ENCODE results near the gene CYTL1. TPM values are rescaled to one million over a fixed set of nuclear protein-coding genes. Genes with fewer than 3 reads are reported as not detected.
"Not testable (repeated sequence)": the region's sequence is repeated elsewhere in the genome, so short reads cannot be mapped to it uniquely, and the experiment has no call there.

Gene CYTL1
- total RNA-seq, 1 donor from 2014 or later, result not detected

GRCh38 chr4:5003372-5003857 lies 15.8 kb downstream of the CYTL1 start:
- no peak for DNase-seq (ENCODE audit: low read depth)

GRCh38 chr4:5001641-5002040 lies 17.6 kb downstream of the CYTL1 start:
- not testable (repeated sequence) for DNase-seq (ENCODE audit: low read depth)

DNA sequence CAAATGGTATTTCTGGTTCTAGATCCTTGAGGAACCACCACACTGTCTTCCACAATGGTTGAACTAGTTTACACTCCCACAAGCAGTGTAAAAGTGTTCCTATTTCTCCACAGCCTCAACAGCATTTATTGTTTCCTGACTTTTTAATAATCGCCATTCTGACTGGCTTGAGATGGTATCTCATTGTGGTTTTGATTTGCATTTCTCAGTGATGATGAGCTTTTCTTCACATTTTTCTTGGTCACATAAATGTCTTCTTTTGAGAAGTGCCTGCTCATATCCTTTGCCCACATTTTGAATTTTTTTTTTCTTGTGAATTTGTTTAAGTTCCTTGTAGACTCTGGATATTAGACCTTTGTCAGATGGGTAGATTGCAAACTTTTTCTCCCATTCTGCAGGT lies 22.3 kb downstream of the CYTL1 start:
- DNase-seq (ENCODE audit: low read depth), result not testable (repeated sequence)

- DNase-seq (ENCODE audit: low read depth), result no peak
Observed at GRCh38 chr4:4995908-4996265, 23.4 kb downstream of the CYTL1 start.

DNA sequence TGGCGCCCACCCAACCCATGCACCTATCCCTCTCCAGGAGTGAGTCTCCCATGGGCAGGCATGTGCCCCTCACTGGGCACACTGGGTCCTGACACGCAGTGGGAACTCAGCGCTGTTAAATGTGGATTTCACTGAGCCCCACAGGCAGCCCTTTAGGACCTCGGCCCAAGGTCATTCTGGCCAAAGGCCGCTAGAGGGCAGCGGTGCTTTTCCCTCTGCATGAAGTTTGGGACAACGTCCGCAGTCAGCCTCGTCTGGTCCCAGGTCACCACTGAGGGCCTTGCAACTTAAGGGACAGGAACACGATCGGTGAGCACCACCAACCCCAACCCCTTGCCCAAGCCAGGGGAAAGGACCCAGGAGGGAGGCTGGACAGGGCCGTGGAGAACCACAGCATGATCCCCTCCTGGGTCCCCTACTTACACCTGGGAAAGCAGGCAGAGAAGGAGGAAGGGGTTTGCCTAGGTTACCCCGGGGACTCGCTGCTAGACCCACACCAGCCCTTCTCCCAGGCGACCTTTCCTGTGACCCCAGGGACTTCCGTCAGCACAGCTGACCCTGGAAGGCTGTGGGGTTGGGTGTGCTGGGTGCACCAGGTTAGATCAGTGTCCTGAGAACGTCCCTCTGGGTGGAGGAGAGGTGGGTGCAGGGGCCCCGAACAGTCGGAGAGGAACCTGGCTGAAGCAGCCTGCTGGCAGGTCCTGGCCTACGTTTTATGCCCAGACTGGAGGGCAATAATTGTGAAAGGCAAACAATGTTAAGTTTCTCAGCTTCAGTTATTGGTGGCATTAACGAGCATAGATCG lies 24.0 kb downstream of the CYTL1 start:
- peak; percentile 79 for DNase-seq (ENCODE audit: low read depth)

- no peak for DNase-seq (ENCODE audit: low read depth)
Observed at GRCh38 chr4:4994312-4995097, 24.8 kb downstream of the CYTL1 start.

DNA sequence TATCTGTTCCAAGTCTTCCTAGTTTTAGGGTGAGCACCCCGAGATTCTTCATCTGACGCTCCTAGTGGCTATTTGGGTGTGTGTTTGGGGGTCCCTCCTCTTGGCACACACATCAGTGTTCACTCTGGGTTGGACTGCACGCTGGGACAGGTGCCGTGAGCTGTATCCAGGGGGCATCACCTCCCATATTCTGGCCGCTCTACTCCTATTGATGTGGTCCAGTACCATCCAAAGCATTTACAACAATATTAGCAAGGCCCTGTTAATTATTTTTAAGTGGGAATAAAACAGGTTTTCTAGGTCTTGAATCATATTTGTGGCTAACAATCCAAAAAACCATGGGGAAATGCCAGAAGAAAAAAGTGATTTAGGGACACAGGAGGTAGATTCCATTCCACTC lies 26.4 kb downstream of the CYTL1 start:
- no peak for DNase-seq (ENCODE audit: low read depth)

- no peak for DNase-seq (ENCODE audit: low read depth)
Observed at GRCh38 chr4:4991541-4992099, 27.6 kb downstream of the CYTL1 start.

- DNase-seq (ENCODE audit: low read depth), result peak; percentile 62
Observed at GRCh38 chr4:4990857-4991540, 28.3 kb downstream of the CYTL1 start.

DNA sequence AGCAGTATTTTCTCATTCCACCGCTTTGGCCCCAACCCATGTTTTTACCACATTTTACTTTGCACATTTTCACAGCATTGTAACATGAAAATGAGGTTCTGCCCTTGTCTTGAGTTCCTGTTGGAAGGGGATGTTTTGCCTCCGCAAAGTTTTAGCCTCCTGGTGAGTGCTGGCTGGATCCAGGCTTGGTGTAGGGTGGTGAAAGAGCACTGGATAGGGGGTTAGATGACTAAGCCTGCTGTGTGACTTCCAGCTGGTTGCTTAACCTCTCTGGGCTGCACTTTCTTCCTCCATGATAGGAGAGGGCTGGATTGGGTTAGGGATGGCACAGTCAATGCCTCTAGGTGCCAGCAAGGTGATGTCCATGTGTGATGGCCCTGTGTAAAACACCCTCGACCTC lies 28.9 kb downstream of the CYTL1 start:
- DNase-seq (ENCODE audit: low read depth), result no peak

DNA sequence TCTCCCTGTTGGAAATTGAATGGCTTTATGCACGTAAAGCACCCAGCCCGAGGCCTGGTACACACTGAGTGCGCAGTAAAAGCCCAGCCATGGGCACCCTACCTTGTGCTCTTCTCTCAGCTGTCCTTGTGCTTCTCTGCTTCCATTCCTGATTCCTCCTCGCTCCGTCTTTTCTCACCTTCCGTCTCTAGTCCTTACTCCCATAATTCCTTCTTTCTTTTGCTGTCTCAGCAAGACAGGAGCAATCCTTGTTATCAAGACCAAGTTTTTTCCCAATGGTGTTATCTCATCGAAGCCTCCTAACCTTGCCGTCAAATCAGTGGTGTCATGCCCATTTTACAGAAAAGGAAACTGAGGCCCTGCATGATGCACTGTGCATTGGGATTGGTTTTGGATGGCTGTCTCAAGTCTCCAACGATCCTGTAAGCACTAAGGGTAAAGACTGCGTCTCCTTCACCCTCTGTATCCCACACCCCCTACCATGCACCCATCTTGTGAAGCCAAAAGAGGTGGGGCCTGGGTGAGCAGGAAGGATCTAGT lies 30.1 kb downstream of the CYTL1 start:
- no peak for DNase-seq (ENCODE audit: low read depth)

DNA sequence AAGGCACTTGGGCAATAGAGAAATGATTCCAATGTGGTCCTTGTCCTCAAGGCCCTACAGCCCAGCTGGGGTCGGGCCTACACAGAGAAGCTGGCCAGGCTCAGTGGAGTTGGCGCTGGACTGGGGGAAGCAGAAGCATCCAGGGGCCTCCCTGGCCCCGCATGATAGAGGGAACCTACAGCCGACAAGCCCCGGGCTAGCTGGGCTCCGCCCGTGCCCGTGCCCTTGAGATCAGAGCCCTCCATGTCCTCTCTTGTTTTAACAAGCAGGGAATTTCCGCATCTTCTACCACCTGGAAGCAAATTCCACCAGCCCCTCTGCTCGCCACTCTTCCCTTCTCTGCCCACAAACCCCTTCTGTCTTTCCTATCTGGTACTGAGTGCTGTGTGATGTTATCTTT lies 31.6 kb downstream of the CYTL1 start:
- no peak for DNase-seq (ENCODE audit: low read depth)

- DNase-seq (ENCODE audit: low read depth), result no peak
Observed at GRCh38 chr4:4986841-4987240, 32.4 kb downstream of the CYTL1 start.

GRCh38 chr4:4985844-4986243 lies 33.4 kb downstream of the CYTL1 start:
- no peak for DNase-seq (ENCODE audit: low read depth)

- no peak for DNase-seq (ENCODE audit: low read depth)
Observed at GRCh38 chr4:4985036-4985435, 34.2 kb downstream of the CYTL1 start.

DNA sequence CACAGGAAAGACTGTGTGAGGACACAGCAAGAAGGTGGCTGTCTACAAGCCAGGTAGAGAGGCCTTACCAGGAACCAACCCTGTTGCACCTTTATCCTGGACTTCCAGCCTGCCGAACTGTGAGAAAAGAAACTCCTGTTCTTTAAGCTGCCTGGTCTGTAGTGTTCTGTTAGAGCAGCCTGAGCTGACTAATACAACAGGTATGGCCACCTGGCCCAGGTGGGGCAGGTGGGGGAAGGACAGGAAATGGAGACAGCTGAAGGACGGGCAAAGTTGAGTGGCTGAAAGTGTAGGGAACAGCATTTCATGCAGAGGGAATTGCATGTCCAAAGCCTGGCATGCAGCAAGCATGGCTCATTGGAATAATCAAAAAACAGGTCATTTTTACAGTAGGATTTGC lies 35.1 kb downstream of the CYTL1 start:
- no peak for DNase-seq (ENCODE audit: low read depth)

DNA sequence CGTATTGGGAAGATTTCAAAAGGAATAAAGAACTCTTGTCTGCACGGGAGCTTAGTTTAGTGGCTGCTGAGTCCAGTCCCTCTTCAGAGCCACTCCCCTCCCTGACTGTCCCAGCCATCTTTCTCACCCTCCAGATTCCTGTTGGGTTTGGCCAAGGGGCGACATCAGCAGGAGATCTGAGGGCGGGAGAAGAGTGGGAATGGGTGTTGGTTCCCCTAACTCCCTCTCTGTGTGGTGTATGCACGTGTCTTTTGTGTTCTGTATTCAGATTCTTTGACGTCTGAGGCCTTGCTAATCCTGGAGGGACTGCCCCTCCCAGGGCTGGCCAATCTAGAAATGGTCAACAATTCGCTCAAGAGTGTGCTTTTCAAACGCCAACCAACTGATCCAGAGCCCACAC lies 37.4 kb downstream of the CYTL1 start:
- DNase-seq (ENCODE audit: low read depth), result no peak

- DNase-seq (ENCODE audit: low read depth), result no peak
Observed at GRCh38 chr4:4981427-4981826, 37.8 kb downstream of the CYTL1 start.

- DNase-seq (ENCODE audit: low read depth), result no peak
Observed at GRCh38 chr4:4980621-4981230, 38.5 kb downstream of the CYTL1 start.

GRCh38 chr4:4979971-4980370 lies 39.3 kb downstream of the CYTL1 start:
- no peak for DNase-seq (ENCODE audit: low read depth)

DNA sequence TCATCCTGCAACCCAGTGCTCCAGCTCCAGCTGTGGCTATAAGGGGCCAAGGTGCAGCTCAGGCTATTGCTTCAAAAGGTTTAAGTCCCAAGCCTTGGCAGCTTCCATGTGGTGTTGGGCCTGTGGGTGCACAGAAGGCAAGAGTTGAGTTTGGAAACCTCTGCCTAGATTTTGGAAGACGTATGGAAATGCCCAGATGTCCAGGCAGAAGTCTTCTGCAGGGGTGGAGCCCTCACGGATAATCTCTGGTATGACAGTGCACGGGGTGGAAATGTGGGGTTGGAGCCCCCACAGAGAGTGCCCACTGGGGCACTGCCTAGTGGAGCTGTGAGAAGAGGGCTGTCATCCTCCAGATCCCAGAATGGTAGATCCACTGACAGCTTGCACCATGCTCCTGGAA lies 44.5 kb downstream of the CYTL1 start:
- DNase-seq (ENCODE audit: low read depth), result no peak

Measured in myocyte (in vitro differentiated cells).